ENCODE data around the gene SNX8. TPM values are rescaled to one million over a fixed set of nuclear protein-coding genes. Genes with fewer than 3 reads are reported as not detected.
A peak's percentile ranks its signal among the peaks of the same experiment; 100 is the strongest.

The SNX8 gene
- total and polyA plus RNA-seq, 2 of the 8 experiments (the other 6 are each of a cell fraction or from before 2014, with no cell fraction given), result 46.2 to 70.8 TPM

- no peaks in the 10 kb centered on the region for H3K9me3 ChIP-seq (ENCODE audit: insufficient read depth in 2 of 2, low read depth in 1 of 2, low read length in 1 of 2)
- no peak overlapping the region for H3K9ac ChIP-seq (replicated peaks in 1 of 4; ENCODE audit: extremely low read depth in 1 of 4, low read depth in 3 of 4, low read length in 3 of 4)
- no peak overlapping the region for H2BK15ac ChIP-seq (ENCODE audit: low read length)
- H3K27me3 ChIP-seq (replicated peaks in 1 of 4; ENCODE audit: control insufficient read depth in 3 of 4, extremely low read depth in 1 of 4, insufficient read depth in 3 of 4, low read length in 3 of 4), result no peaks in the 10 kb centered on the region
- peaks cover 18 to 30% of the 10 kb centered on the region in 2 experiments for H4K20me1 ChIP-seq (replicated peaks in 1 of 2; ENCODE audit: control insufficient read depth in 1 of 2, insufficient read depth in 2 of 2, low read length in 2 of 2)
- no peak overlapping the region for H4K8ac ChIP-seq (ENCODE audit: extremely low read depth, insufficient read depth, low read length)
- CTCF ChIA-PET (ENCODE audit: partially characterized antibody), result interaction anchor here (0.6 to 0.8 kb wide), 3 partner anchors 108 to 750 kb away, joined by 3 to 4 read pairs (median 3); no protein-coding TSS in a partner anchor
- DNase-seq (ENCODE audit: low read depth in 1 of 2, low spot score in 2 of 2), result no peak
- no peak overlapping the region for H2BK20ac ChIP-seq (ENCODE audit: low read length)
- H3K79me1 ChIP-seq (ENCODE audit: low read depth, low read length), result peaks cover 6% of the 10 kb centered on the region; the same call in 1 of the 2 replicates
- H3K4me2 ChIP-seq (ENCODE audit: insufficient read depth in 1 of 2, low read depth in 2 of 2, low read length in 2 of 2), result peak overlapping the region in 1 of 2 experiments; percentile 29; a peak in 1 of 4 replicates
- no peak for FAIRE-seq
- no peak overlapping the region for H3K18ac ChIP-seq (ENCODE audit: extremely low read depth, low read length)
- POLR2A ChIA-PET (ENCODE audit: partially characterized antibody), result interaction anchor here (0.6 to 7.6 kb wide), 8 partner anchors 9 to 126 kb away, joined by 3 to 38 read pairs (median 4); no protein-coding TSS in a partner anchor
- H3K79me2 ChIP-seq (ENCODE audit: control insufficient read depth in 1 of 2, insufficient read depth in 2 of 2, low read length in 2 of 2), result peaks cover 54 to 86% of the 10 kb centered on the region in 2 experiments
- no peak overlapping the region for H4K5ac ChIP-seq (ENCODE audit: insufficient read length, low read depth, low read length)
- H2AK5ac ChIP-seq (ENCODE audit: low read depth, low read length), result no peak overlapping the region
- H2BK12ac ChIP-seq (ENCODE audit: low read depth, low read length), result no peak overlapping the region
- no peak overlapping the region for H3K27ac ChIP-seq (ENCODE audit: low read depth, low read length)
- no peak overlapping the region; a peak in 2 of 8 replicates for H3K4me3 ChIP-seq (ENCODE audit: extremely low read depth in 1 of 4, insufficient read depth in 2 of 4, low read depth in 3 of 4, low read length in 4 of 4)
- no peak overlapping the region for H2BK120ac ChIP-seq (replicated peaks; ENCODE audit: low read depth, low read length)
- no peak overlapping the region for H2BK5ac ChIP-seq (ENCODE audit: low read depth, low read length)
- H4K91ac ChIP-seq (replicated peaks; ENCODE audit: insufficient read length, low read length), result no peak overlapping the region
- no peak overlapping the region for H2AFZ ChIP-seq (ENCODE audit: low read length)
- peaks cover 9 to 30% (median 15%) of the 10 kb centered on the region in 4 experiments for H3K36me3 ChIP-seq (ENCODE audit: control insufficient read depth in 2 of 4, insufficient read depth in 4 of 4, low read length in 3 of 4)
- H3K14ac ChIP-seq (ENCODE audit: insufficient read length), result no peak overlapping the region
- H3K4ac ChIP-seq (replicated peaks; ENCODE audit: insufficient read length, low read depth, low read length), result no peak overlapping the region
- H3K23ac ChIP-seq (ENCODE audit: insufficient read length), result no peak overlapping the region
- peaks cover 8% of the 10 kb centered on the region for H3K23me2 ChIP-seq (ENCODE audit: low read depth, low read length)
- no peak overlapping the region for H3K56ac ChIP-seq (replicated peaks; ENCODE audit: insufficient read length, low read depth, low read length)
- peaks cover 0 to 1% (median 0%) of the 10 kb centered on the region in 4 experiments; a peak in 4 of 7 replicates for H3K4me1 ChIP-seq (replicated peaks in 1 of 4; ENCODE audit: control insufficient read depth in 3 of 4, insufficient read depth in 4 of 4, low read length in 3 of 4)
- 92% methylated on average over 8 of the region's 8 CpGs; no CpG with 5 or more reads in 1 of the 2 experiments for WGBS, 2 experiments (ENCODE audit: extremely low coverage in 1 of 2, insufficient coverage in 1 of 2, insufficient read length in 1 of 2, insufficient replicate concordance in 2 of 2, low coverage in 1 of 2, low lambda C conversion rate in 2 of 2, missing lambda C conversion rate in 1 of 2)
- TF ChIP-seq SIRT6 (IDR thresholded peaks at IDR 0.05; ENCODE audit: low read length) (no peak), SP1 (IDR thresholded peaks at IDR 0.05; ENCODE audit: low read depth, low read length) (no peak), ZNF274 (IDR thresholded peaks at IDR 0.05; ENCODE audit: borderline replicate concordance, extremely low read depth, low read length) (no peak), CEBPB (IDR thresholded peaks at IDR 0.05; ENCODE audit: low read depth, low read length) (no peak), SP2 (IDR thresholded peaks at IDR 0.05; ENCODE audit: low read length) (no peak), CTCF (IDR thresholded peaks at IDR 0.05; ENCODE audit: control extremely low read depth in 1 of 3, insufficient read depth in 1 of 3, low read depth in 1 of 3, low read length in 3 of 3) (no peak)
These were observed 42.9 kb upstream of the SNX8 start for GRCh38 chr7:2357165-2357564.
